ENCODE data around the gene ADAMTS16. TPM values are rescaled to one million over a fixed set of nuclear protein-coding genes. Genes with fewer than 3 reads are reported as not detected.

Gene ADAMTS16
- polyA plus RNA-seq, 1 donor = 1.2 TPM

- Histone ChIP-seq H3K4me3 (ENCODE audit: low read length) (no peak overlapping the region), H3K36me3 (ENCODE audit: control insufficient read depth, insufficient read depth, low read length) (no peaks in the 10 kb centered on the region), H3K4me1 (ENCODE audit: control insufficient read depth, insufficient read depth, low read length) (peaks cover under 1% of the 10 kb centered on the region), H3K9me3 (ENCODE audit: control insufficient read depth, low read depth, low read length) (peaks cover 1% of the 10 kb centered on the region), H3K27ac (ENCODE audit: low read length) (no peak overlapping the region), H3K27me3 (ENCODE audit: control insufficient read depth, insufficient read depth, low read length) (peaks cover 18% of the 10 kb centered on the region)
- WGBS (ENCODE audit: insufficient coverage, low lambda C conversion rate) = 92% methylated on average over 4 of the region's 7 CpGs
- no peak for DNase-seq
These were observed 4.3 kb downstream of the ADAMTS16 start for GRCh38 chr5:5144441-5144840.

DNA sequence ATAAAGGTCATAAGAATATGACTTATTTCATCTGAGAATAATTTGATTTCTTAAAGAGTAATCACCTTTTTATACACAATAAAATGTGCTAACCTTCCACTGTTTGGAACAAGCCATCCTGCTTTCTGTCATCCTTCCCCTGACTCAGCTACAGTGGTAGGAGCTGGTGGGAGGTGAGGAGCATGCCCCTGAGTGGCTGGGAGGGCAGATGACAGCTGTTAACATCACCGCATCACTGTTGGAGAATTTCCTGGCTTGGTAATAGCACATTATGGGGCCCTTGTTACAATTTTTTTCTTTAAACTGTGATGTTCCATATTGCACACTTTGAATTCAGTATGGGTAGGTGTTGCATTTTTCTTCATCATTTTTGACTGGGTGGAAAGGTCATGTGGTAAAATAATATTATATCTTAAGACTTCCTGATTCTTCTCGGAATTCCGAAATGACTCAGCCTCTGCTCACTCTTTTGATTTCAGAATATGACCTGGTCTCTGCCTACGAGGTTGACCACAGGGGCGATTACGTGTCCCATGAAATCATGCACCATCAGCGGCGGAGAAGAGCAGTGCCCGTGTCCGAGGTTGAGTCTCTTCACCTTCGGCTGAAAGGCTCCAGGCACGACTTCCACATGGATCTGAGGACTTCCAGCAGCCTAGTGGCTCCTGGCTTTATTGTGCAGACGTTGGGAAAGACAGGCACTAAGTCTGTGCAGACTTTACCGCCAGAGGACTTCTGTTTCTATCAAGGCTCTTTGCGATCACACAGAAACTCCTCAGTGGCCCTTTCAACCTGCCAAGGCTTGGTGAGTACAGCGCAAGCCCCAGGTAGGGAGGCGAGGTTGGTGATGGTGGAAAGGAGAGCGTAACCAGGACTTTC is 5.8 kb downstream of the ADAMTS16 start:
- Histone ChIP-seq H3K4me1 (ENCODE audit: control insufficient read depth, insufficient read depth, low read length) (no peaks in the 10 kb centered on the region), H3K4me3 (ENCODE audit: low read length) (no peak overlapping the region), H3K27ac (ENCODE audit: low read length) (no peak overlapping the region), H3K36me3 (ENCODE audit: control insufficient read depth, insufficient read depth, low read length) (no peaks in the 10 kb centered on the region), H3K27me3 (ENCODE audit: control insufficient read depth, insufficient read depth, low read length) (peaks cover 5% of the 10 kb centered on the region), H3K9me3 (ENCODE audit: control insufficient read depth, low read depth, low read length) (no peaks in the 10 kb centered on the region)
- no peak for DNase-seq
- no CpG with 5 or more reads among the region's 18 CpGs for WGBS (ENCODE audit: insufficient coverage, low lambda C conversion rate)

- no peak overlapping the region for H3K4me3 ChIP-seq (ENCODE audit: low read length)
- H3K36me3 ChIP-seq (ENCODE audit: control insufficient read depth, insufficient read depth, low read length) = no peaks in the 10 kb centered on the region
- no CpG with 5 or more reads among the region's 11 CpGs for WGBS (ENCODE audit: insufficient coverage, low lambda C conversion rate)
- no peak for DNase-seq
- no peak overlapping the region for H3K27ac ChIP-seq (ENCODE audit: low read length)
- H3K27me3 ChIP-seq (ENCODE audit: control insufficient read depth, insufficient read depth, low read length) = no peaks in the 10 kb centered on the region
- H3K9me3 ChIP-seq (ENCODE audit: control insufficient read depth, low read depth, low read length) = no peaks in the 10 kb centered on the region
- no peaks in the 10 kb centered on the region for H3K4me1 ChIP-seq (ENCODE audit: control insufficient read depth, insufficient read depth, low read length)
These were observed 6.5 kb downstream of the ADAMTS16 start for GRCh38 chr5:5146530-5147160.

DNA sequence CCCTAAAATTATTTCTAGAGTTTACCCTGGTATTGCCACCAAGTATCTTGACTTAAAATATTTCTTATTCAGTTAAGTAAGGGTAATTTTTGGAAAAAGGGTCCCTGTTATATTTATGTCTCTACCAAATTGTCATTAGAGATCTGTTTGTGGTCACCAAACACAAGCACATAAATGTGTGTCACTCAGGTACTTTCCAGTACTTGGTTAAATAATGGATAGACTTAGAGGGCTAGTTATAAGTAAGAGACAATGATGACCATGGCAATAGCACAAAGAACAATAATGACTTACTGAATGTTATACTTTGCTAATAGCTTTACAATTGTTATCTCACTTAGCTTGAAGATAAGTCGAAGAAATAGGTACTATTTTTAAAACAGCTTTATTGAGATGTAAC is 9.0 kb downstream of the ADAMTS16 start:
- DNase-seq = no peak
- 0% methylated on average over 1 of the region's 1 CpG for WGBS (ENCODE audit: insufficient coverage, low lambda C conversion rate)
- Histone ChIP-seq H3K36me3 (ENCODE audit: control insufficient read depth, insufficient read depth, low read length) (no peaks in the 10 kb centered on the region), H3K4me3 (ENCODE audit: low read length) (no peak overlapping the region), H3K4me1 (ENCODE audit: control insufficient read depth, insufficient read depth, low read length) (no peaks in the 10 kb centered on the region), H3K9me3 (ENCODE audit: control insufficient read depth, low read depth, low read length) (no peaks in the 10 kb centered on the region), H3K27me3 (ENCODE audit: control insufficient read depth, insufficient read depth, low read length) (no peaks in the 10 kb centered on the region), H3K27ac (ENCODE audit: low read length) (no peak overlapping the region)

GRCh38 chr5:5150667-5151066 is 10.5 kb downstream of the ADAMTS16 start:
- DNase-seq = no peak
- WGBS (ENCODE audit: insufficient coverage, low lambda C conversion rate) = 100% methylated on average over 1 of the region's 3 CpGs
- Histone ChIP-seq H3K27me3 (ENCODE audit: control insufficient read depth, insufficient read depth, low read length) (no peaks in the 10 kb centered on the region), H3K4me1 (ENCODE audit: control insufficient read depth, insufficient read depth, low read length) (no peaks in the 10 kb centered on the region), H3K36me3 (ENCODE audit: control insufficient read depth, insufficient read depth, low read length) (no peaks in the 10 kb centered on the region), H3K27ac (ENCODE audit: low read length) (no peak overlapping the region), H3K4me3 (ENCODE audit: low read length) (no peak overlapping the region), H3K9me3 (ENCODE audit: control insufficient read depth, low read depth, low read length) (no peaks in the 10 kb centered on the region)

DNA sequence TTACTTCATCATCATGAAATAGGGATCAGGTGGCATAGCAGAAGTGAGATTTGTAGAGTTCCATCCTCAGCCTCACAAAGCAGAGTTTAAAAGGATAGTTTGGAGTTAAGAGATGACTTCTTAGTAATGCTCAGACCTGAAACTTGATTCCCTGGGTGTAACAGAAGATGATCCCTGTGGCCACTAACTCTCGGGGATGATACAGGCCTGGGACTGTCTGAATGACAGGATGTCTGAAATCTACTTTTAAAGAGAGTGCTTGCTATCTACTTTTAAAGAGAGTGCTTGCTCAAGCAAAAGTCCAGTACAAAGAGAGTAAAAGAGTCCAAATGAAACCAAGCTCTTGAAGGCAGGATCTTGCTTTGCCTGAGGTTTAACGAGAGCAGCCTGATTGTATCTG is 14.6 kb downstream of the ADAMTS16 start:
- WGBS (ENCODE audit: insufficient coverage, low lambda C conversion rate) = no CpG with 5 or more reads among the region's 2 CpGs
- Histone ChIP-seq H3K4me1 (ENCODE audit: control insufficient read depth, insufficient read depth, low read length) (no peaks in the 10 kb centered on the region), H3K4me3 (ENCODE audit: low read length) (no peak overlapping the region), H3K36me3 (ENCODE audit: control insufficient read depth, insufficient read depth, low read length) (no peaks in the 10 kb centered on the region), H3K27ac (ENCODE audit: low read length) (no peak overlapping the region), H3K9me3 (ENCODE audit: control insufficient read depth, low read depth, low read length) (no peaks in the 10 kb centered on the region), H3K27me3 (ENCODE audit: control insufficient read depth, insufficient read depth, low read length) (no peaks in the 10 kb centered on the region)
- no peak for DNase-seq

DNA sequence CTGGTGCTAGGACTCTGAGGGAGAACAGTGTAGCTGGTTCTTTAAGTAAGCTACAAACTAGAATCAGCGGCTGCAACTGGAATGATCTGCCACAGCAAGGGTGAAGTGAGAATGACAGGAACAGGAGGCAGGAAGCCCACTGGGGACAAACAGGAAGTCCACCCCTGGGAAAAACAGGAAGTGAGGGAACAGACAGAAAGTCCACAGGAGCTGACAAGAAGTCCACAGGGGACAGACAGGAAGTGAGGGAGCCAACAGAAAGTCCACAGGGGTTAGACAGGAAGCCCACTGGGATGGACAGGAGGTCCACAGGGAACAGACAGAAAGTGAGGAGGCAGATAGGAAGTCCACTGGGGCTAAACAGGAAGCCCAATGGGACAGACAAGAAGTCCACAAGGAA is 15.5 kb downstream of the ADAMTS16 start:
- Histone ChIP-seq H3K9me3 (ENCODE audit: control insufficient read depth, low read depth, low read length) (no peaks in the 10 kb centered on the region), H3K27me3 (ENCODE audit: control insufficient read depth, insufficient read depth, low read length) (no peaks in the 10 kb centered on the region), H3K27ac (ENCODE audit: low read length) (no peak overlapping the region), H3K4me3 (ENCODE audit: low read length) (no peak overlapping the region), H3K4me1 (ENCODE audit: control insufficient read depth, insufficient read depth, low read length) (no peaks in the 10 kb centered on the region), H3K36me3 (ENCODE audit: control insufficient read depth, insufficient read depth, low read length) (no peaks in the 10 kb centered on the region)
- no CpG with 5 or more reads among the region's 1 CpG for WGBS (ENCODE audit: insufficient coverage, low lambda C conversion rate)
- no peak for DNase-seq

- H3K4me3 ChIP-seq (ENCODE audit: low read length) = no peak overlapping the region
- H3K27me3 ChIP-seq (ENCODE audit: control insufficient read depth, insufficient read depth, low read length) = no peaks in the 10 kb centered on the region
- DNase-seq = no peak
- no peak overlapping the region for H3K27ac ChIP-seq (ENCODE audit: low read length)
- H3K4me1 ChIP-seq (ENCODE audit: control insufficient read depth, insufficient read depth, low read length) = no peaks in the 10 kb centered on the region
- H3K9me3 ChIP-seq (ENCODE audit: control insufficient read depth, low read depth, low read length) = no peaks in the 10 kb centered on the region
- no CpG with 5 or more reads among the region's 3 CpGs for WGBS (ENCODE audit: insufficient coverage, low lambda C conversion rate)
- H3K36me3 ChIP-seq (ENCODE audit: control insufficient read depth, insufficient read depth, low read length) = no peaks in the 10 kb centered on the region
These were observed 16.4 kb downstream of the ADAMTS16 start for GRCh38 chr5:5156471-5157082.

DNA sequence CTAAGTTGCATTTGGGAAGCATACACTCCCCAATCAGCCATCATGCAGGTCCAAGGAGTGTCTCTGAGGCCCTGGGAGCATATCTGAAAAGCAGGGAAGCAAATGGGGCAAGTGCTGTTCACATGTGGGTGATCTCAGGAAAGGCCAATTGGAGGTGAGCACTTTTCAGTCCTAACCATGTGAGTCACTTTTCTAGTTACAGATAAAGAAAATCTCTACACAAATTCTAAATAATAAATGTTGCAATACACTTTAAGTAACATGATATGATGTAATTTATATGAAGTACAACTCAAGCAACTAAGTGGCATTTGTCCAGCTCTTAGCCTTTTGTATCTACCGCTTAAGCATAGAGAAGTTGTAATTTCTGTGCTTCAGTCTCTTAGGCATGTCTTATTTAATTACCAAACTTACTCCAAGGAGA is 18.4 kb downstream of the ADAMTS16 start:
- Histone ChIP-seq H3K27ac (ENCODE audit: low read length) (no peak overlapping the region), H3K4me1 (ENCODE audit: control insufficient read depth, insufficient read depth, low read length) (no peaks in the 10 kb centered on the region), H3K27me3 (ENCODE audit: control insufficient read depth, insufficient read depth, low read length) (no peaks in the 10 kb centered on the region), H3K9me3 (ENCODE audit: control insufficient read depth, low read depth, low read length) (no peaks in the 10 kb centered on the region), H3K4me3 (ENCODE audit: low read length) (no peak overlapping the region), H3K36me3 (ENCODE audit: control insufficient read depth, insufficient read depth, low read length) (no peaks in the 10 kb centered on the region)
- DNase-seq = no peak
- WGBS (ENCODE audit: insufficient coverage, low lambda C conversion rate) = no CpG with 5 or more reads among the region's 1 CpG

GRCh38 chr5:5159282-5160103 is 19.4 kb downstream of the ADAMTS16 start:
- DNase-seq = no peak
- Histone ChIP-seq H3K36me3 (ENCODE audit: control insufficient read depth, insufficient read depth, low read length) (no peaks in the 10 kb centered on the region), H3K4me1 (ENCODE audit: control insufficient read depth, insufficient read depth, low read length) (no peaks in the 10 kb centered on the region), H3K4me3 (ENCODE audit: low read length) (no peak overlapping the region), H3K27me3 (ENCODE audit: control insufficient read depth, insufficient read depth, low read length) (no peaks in the 10 kb centered on the region), H3K27ac (ENCODE audit: low read length) (no peak overlapping the region), H3K9me3 (ENCODE audit: control insufficient read depth, low read depth, low read length) (no peaks in the 10 kb centered on the region)
- 50% methylated on average over 2 of the region's 5 CpGs for WGBS (ENCODE audit: insufficient coverage, low lambda C conversion rate)
